Hematopoietic multipotent progenitor cell treated with erythropoietin and hydrocortisone succinate and interleukin-3 and kit ligand, for 8 days (in vitro differentiated cells): ENCODE results near the gene PMS1.
"Not testable (repeated sequence)": the region's sequence is repeated elsewhere in the genome, so short reads cannot be mapped to it uniquely, and the experiment has no call there.

ENCODE experiments used
- DNase-seq: peaks from one replicate; pipeline ENCODE4 v3.0.0-alpha.2; 2015

PMS1 gene

DNA sequence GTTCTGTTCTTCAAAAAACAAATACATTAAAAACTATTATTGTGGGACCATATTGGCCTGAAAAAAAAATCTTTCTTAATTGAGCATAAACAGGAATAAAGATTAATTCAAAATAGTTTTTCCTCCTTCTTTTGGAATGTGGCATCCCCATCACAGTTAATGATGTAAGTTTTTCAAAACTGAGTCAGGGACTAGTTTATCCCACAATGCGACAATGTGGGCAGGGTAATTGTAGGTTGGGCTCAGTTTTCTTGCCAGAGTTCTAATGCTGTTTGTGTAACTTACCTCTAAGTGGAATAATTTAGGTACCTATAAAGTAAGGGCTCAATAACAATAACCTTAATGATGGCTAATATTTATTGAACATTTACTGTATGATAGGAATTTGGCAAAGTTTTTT lies 82.0 kb downstream of the PMS1 start:
- DNase-seq: no peak

DNA sequence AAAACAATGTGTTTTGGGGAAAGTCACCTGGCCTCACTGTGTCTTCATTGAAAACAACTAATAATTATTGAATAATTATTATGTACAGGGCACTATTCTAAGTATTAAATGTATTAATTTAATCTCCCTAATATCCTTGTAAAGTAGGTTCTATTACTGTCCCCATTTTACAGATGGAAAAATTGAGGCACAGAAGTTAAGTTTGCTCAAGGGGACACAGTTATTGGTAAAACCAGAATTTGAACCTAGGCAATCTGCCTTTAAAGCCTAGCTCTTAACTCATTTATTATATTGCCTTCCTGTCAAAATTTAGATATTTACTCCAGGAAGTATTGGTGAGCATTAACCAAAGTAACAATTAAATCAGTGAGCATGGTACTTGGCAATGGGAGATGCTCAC lies 84.6 kb downstream of the PMS1 start:
- DNase-seq: no peak

DNA sequence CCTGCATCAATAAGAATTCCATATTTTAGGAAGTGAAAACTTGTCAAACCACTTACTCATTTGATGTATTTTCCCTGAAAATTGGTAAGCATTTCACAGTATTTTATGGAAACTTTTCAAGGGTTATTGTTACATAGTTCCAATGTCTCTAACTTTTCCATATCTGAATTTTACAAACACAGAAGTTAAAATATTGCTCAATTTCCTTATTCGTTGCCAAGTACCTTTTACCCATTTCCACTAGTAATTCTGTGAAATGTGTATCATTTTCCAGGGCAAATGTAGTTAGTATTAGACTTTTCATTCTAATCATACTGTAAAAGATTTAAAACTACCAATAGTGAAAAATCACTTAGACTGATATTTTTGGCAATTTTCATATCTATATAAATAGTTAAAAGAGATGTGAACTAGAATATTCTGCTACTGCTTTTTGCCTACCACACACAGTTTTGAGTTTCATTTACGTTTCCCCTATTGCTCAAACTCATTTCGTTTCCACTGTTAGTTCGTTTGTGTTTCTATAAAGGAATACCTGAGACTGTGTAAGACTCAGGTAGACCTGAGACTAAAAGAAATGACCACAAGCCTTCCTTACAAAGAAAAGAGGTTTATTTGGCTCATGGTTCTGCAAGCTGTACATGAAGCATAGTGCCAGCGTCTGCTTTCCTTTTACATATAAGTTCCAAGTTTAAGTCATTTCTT lies 86.3 kb downstream of the PMS1 start:
- no peak for DNase-seq

DNA sequence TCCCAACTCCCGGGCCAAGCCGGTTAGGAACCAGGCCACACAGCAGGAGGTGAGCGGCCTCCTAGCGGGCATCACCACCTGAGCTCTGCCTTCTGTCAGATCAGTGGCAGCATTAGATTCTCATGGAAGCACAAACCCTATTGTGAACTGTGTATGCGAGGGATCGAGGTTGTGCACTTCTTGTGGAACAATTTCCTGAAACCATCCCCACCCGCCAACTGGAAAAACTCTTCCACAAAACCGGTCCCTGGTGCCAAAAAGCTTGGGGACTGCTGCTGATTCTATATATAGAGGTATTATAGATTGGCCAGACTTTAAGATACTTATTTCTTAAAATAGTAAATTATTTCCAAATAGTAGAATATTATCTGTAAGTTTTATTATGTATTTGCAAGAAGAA lies 89.4 kb downstream of the PMS1 start:
- DNase-seq: no peak

DNA sequence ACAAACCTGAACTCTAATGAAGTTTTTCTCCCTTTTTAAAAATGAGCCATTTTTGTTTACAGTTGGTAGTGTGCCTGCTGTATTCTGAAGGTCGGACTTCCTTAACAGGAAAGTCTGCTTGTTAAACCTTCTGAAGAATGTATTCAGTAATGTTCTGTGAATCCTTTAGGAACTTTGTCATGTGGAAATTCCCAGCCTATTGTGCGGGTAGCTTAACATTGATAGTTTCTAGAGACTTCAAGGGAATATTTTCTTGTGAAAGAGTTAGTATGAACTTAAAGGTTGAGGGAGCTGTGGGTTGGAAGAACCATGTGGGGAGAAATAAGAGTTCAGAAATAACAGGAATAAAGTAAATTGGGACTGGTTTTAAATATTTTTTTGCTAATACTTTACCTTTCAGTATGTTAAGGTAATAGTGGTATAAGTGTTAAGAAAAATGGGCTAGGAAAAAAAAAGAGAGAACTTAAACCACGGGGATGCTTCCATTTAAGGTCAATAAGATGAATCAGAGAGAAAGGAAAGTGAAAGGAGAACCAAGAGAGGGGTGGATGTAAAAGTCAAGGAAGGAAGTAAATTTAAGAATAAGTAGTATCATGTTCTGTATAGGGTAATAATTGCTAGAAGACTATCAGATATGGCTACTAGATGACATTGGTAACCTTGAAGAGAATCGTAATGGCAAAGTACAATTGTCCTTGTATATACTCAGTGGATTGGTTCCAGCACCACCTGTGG lies 90.5 kb downstream of the PMS1 start:
- DNase-seq: no peak

DNA sequence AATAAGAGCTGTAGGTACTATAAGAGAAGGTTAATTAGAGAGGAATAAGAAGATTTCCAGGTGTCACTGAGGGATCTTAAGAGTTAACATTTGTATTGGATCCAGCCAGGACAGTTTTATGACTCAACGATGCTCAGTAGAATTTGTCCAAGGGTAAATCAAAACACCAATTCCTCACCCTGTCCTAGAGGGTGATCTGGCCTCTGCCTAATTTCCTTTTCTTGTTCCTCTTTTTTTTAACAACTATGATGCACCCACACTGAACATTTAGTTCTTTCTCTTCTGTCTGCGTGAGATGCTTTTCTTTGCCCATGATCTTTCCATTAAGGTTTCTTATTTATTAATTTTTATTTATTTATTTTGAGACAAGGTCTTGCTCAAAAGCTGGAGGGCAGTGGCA lies 92.0 kb downstream of the PMS1 start:
- no peak for DNase-seq

DNA sequence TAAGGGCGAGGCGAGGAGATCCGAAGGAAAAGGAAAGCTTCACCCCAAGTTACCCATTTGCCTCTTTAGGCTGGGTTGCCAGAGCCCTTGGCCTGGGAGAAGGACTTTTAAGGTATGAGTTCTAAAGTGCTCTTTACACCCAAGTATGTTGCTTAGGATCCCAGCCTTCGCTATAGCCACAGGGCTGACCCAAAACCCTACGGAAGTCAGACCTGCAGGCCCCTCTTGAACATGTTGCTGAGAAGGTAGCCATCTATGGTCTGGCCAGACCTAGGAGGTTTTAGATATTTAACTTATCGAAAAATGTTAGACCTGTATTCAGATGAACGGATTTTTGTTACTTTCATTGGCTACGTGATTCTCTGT lies 95.4 kb downstream of the PMS1 start:
- DNase-seq: no peak

DNA sequence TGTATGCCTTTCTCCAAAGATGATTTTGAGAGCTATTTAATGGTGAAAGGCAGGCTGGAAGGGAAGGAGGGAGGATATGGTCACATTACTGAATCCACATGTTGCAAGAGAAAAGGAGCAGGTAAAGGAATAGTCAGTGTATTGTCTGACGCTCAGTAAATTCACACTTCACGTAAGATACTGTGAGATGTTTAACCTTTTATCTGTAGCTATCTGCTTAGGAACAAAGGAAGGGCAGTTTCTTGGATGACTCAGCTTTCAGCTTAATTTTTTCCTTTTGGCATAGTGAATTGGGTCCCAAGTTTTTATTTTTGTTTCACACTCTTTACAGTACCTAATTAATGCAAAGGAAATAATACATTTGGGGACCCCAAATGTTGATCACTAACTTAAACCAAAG lies 96.2 kb downstream of the PMS1 start:
- DNase-seq: peak; percentile 9

DNA sequence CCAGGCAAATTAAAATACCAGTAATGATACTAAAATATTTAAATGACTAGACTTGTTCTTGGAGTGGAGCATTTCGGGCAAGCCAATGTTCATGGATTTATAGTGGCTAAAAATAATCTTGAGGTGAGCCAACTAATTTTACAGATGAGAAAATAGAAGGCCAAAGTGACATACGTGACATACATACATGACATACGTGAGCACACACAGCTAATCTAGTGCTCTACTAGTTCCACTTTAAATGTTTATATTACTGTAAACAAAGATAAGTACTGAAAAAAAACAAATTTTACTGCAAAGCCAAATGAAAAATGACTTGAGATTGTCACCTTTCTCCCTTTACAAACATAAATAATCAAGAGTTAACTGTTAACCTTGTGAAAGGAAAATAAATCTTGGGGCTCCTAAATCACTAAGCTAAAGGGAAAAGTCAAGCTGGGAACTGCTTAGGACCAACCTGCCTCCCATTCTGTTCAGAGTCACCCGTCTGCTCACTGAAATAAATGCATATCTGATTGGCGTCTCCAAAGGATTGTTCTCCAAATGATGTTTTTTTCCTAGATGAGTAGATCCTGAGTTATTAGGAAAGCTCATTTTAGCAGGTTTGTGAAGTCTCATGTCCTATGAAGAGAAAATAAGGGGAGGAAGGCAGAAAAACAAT lies 96.7 kb downstream of the PMS1 start:
- no peak for DNase-seq

DNA sequence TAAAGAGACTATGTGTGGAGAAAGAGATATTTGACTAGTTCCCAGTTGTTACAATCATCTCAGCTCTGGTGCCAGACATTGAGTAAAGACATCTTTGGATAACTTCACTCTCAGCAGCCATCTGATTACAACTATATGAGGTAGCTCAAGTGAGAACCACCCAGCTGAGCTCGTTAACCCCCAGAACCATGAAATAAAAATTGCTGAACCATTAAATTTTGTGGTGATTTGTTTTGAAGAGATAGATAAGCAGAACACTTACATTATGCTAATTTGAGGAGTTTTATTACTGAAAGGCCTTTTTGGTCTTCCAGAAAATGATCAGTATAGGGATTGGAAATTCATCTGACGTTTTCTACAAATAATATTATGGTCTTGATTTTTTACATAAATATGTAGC lies 101.1 kb downstream of the PMS1 start:
- DNase-seq: no peak

DNA sequence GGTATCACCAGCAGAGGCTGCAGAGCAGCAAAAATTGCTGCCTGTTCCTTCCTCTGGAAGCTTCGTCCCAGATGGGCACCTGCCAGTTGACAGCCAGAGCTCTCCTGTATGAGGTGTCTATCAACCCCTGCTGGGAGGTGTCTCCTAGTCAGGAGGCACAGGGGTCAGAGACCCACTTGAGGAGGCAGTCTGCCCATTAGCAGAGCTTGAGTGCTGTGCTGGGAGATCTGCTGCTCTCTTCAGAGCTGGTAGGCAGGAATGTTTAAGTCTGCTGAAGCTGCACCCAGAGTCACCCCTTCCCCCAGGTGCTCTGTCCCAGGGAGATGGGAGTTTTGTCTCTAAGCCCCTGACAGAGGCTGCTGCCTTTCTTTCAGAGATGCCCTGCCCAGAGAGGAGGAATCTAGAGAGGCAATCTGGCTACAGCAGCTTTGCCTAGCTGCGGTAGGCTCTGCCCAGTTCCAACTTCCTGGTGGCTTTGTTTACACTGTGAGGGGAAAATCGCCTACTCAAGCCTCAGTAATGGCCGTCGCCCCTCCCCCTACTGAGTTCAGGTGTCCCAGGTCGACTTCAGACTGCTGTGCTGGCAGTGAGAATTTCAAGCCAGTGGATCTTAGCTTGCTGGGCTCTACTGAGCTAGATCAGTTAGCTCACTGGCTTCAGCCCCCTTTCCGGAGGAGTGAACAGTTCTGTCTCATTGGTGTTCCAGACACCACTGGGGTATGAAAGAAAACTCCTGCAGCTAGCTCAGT lies 108.5 kb downstream of the PMS1 start:
- not testable (repeated sequence) for DNase-seq

DNA sequence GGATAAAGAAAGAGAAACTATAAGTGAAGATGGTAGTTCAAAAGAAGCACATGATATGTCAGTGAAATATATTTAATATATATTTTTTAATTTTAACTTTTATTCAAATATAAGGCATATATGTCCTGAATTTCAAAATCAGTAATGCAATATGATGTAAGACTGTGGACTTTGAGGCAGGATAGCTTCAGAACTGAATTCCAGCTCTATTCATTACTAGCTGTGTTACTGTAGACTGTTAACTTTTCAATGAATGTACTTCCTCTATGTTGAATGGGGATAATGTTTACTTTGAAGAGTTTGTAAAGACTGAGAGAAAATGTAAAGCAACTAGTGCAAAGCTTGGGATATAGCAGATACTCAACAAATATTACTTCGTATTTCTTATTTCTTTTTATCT lies 112.6 kb downstream of the PMS1 start:
- DNase-seq: no peak

DNA sequence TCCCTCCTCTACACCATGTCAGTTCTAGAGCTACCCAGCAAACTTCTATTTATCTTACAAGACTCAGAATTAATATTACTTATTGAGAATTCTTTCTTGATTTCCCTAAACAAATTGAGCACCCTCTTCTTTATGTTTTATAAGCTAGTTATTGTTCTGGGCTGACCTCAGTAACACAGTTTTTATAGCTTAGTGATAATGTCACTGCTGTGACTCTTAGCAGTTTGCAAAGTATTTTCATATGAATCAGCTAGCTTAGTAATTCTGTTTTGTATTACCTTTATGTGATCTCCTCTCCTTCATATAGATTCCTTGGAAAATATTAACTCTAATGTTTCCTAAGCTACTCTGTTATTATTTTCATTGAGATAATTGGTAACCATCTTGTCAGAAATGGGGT lies 114.9 kb downstream of the PMS1 start:
- no peak for DNase-seq

DNA sequence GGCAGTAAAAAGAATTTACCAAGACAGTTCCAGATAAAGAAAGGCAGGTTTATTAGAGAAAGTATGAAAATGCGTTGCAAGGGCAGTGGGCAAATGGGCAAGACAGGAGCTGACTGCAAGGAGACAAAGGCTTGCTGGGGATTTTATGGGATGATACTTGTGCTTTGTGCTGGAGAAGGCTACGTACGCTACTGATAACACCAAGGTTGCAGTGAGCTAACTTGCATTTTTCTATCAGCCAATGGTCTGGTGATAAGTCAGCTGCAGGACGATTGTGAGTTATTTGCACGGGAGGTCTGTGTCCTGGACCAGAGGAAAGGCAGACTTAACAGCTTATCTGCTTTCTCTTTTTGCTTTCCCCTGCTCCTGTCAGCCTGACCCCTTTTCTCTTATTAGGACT lies 116.5 kb downstream of the PMS1 start:
- DNase-seq: no peak

DNA sequence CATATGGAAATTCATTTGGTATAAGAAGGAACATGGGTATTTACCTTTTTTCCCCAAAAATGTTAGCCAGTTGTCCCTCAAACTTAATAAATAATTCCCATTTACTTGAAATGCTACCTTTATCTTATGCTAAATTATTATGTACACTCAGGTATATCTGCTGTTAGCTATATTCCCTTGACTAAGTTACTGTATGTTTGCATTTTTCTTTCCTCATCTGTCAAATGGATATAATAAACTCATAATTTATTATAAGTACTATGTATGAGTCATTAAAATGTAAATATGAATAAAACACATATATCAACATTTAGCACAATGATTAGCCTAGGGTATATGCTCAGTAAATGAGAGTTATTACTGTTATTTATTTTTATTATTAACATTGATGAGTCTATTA lies 117.4 kb downstream of the PMS1 start:
- DNase-seq: no peak

DNA sequence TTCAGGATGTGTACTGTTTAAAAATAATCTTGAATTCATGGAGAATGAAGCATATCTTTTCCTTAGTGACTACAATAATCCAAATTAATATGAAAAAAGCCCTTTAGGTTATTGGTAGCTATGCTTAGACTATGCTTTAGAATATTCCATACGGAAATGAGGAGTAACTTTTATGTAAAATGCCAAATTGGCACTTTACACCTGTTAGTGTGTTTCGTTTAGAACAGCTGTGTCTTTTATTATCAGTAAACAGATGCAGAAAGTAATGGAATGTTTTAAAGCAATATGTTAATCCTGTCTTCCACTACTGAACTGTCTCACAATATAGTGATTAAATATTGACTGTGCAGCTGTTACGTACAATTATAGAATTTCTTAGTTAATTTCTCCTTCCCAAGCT lies 129.6 kb downstream of the PMS1 start:
- no peak for DNase-seq

DNA sequence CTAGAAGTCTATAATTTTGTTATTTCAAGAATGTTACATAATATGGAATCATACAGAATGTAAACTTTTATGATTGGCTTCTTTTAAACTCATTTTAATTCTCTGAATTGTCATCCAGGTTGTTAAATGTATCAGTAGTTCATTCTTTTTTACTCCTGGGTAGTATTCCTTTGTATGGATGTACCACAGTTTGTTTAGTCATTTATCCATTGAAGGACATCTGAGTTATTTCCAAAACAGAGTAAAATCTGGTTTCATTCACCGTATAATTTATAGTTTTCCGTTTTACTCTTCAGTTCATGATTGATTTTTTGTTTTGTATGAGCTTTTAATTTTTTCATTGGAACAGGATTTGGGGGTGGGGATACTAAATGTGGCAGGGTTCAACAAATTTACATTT lies 132.4 kb downstream of the PMS1 start:
- DNase-seq: no peak
